Peyer's patch (tissue), 4 donors: ENCODE measurements around the gene CTSZ. TPM values are rescaled to one million over a fixed set of nuclear protein-coding genes. Genes with fewer than 3 reads are reported as not detected.

Experiments used
- DNase-seq, 3 donors: peaks; one replicate each; pipeline ENCODE4 v3.0.0-alpha.2; 2017 to 2019
- H3K27ac ChIP-seq, 4 donors: fragments of 200-600 bp; sonication (generic); one replicate each; pipeline ENCODE4 v1.5.1; 2016 to 2019
- H3K27me3 ChIP-seq, 2 donors: fragments of 200-600 bp; sonication (generic); one replicate each; pipeline ENCODE4 v1.5.1; 2019
- H3K36me3 ChIP-seq, 3 donors: fragments of 200-600 bp; sonication (generic); one replicate each; pipeline ENCODE4 v1.5.1; 2016 to 2019
- H3K4me1 ChIP-seq, 4 donors: fragments of 200-600 bp; sonication (generic); one replicate each; pipeline ENCODE4 v1.5.1; 2016 to 2019
- H3K4me3 ChIP-seq, 4 donors: fragments of 200-600 bp; sonication (generic); 1 replicate in 3 of 4; 2 replicates in 1 of 4; pipeline ENCODE4 v1.5.1; 2016 to 2019; ENCODE audit warnings: mild to moderate bottlenecking in 1 of 4
- H3K9me3 ChIP-seq, 4 donors: fragments of 200-600 bp; sonication (generic); one replicate each; pipeline ENCODE4 v1.5.1; 2016 to 2019; ENCODE audit warnings: mild to moderate bottlenecking in 1 of 4
- POLR2A ChIP-seq, 2 donors: fragments of 450-650 bp; IDR thresholded peaks; one replicate each; pipeline ENCODE4 v1.5.1; 2017; ENCODE audit warnings: antibody characterized with exemption in 2 of 2, mild to moderate bottlenecking in 2 of 2, moderate library complexity in 2 of 2
- total RNA-seq, 4 donors: library from RNA; depleted of rRNA; stranded (reverse); fragments of >200 nt; gene quantifications; one replicate each; pipeline ENCODE4 v1.1.0, GENCODE V29; 2016
- TF ChIP-seq, protein P1 (sequence below), 6 experiments: fragments of 450-650 bp in 4 of 6; fragments of 200-600 bp in 2 of 6; sonication (generic) in 1 of 6; IDR thresholded peaks; one replicate each; pipeline ENCODE4 v1.5.1; 2017 to 2019; ENCODE audit warnings: antibody characterized with exemption in 6 of 6, mild to moderate bottlenecking in 3 of 6, moderate library complexity in 1 of 6

Gene CTSZ
- total RNA-seq, 4 donors from 2014 or later = 78.4 to 310 (median 274) TPM

DNA sequence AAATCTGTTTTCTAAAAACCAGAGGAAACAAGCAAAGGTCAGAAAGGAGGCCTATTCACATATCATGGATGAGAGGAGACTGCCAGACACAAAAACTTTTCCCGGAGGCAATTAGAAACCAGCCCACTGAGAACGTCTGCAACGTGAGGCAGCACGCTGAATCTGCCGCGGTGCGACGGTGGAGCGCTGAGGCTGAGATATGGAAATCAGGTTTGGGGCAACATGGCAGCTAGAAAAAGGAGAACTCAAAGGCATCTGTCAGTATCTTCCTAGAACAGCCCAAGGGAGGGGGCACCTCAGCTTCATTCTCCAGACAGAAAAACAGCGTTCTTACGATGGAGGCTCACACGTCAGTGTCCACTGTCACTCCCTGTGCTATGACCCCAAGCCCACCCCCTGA lies 30.3 kb upstream of the CTSZ start:
- Histone ChIP-seq H3K4me1 (peaks cover 0 to 45% (median 5%) of the 10 kb centered on the region in 4 donors), H3K27me3 (no peaks in the 10 kb centered on the region), H3K36me3 (peaks cover 0 to 39% (median 0%) of the 10 kb centered on the region in 3 donors), H3K9me3 (no peaks in the 10 kb centered on the region), H3K4me3 (no peak overlapping the region), H3K27ac (no peak overlapping the region)
- TF ChIP-seq, protein P1, sequence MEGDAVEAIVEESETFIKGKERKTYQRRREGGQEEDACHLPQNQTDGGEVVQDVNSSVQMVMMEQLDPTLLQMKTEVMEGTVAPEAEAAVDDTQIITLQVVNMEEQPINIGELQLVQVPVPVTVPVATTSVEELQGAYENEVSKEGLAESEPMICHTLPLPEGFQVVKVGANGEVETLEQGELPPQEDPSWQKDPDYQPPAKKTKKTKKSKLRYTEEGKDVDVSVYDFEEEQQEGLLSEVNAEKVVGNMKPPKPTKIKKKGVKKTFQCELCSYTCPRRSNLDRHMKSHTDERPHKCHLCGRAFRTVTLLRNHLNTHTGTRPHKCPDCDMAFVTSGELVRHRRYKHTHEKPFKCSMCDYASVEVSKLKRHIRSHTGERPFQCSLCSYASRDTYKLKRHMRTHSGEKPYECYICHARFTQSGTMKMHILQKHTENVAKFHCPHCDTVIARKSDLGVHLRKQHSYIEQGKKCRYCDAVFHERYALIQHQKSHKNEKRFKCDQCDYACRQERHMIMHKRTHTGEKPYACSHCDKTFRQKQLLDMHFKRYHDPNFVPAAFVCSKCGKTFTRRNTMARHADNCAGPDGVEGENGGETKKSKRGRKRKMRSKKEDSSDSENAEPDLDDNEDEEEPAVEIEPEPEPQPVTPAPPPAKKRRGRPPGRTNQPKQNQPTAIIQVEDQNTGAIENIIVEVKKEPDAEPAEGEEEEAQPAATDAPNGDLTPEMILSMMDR (IDR thresholded peaks at IDR 0.05) = no peak
- TF ChIP-seq POLR2A (IDR thresholded peaks at IDR 0.05) = no peak
- no peak for DNase-seq

DNA sequence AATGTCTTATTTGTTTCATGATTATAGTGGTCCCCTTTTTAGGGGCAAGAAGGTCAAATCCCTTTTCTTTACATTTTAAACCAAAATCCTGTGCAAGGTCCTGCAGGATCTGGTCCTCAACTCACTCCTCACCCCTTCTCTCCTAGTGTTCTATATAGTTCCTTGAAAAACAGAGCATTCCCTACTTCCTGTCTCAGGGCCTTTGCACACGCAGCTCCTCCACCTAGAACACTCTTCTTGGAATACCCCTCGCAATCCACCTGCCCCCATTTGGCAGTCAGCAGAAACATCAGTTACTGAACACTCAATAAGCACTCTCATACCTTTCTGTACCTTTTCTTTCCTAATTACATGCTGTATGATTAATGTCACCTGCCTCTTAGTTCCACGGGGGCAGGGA lies 28.3 kb upstream of the CTSZ start:
- Histone ChIP-seq H3K36me3 (peaks cover 0 to 39% (median 0%) of the 10 kb centered on the region in 3 donors), H3K9me3 (no peaks in the 10 kb centered on the region), H3K4me1 (peaks cover 0 to 43% (median 3%) of the 10 kb centered on the region in 4 donors), H3K27me3 (no peaks in the 10 kb centered on the region), H3K27ac (no peak overlapping the region), H3K4me3 (no peak overlapping the region)
- no peak for DNase-seq
- no peak for TF ChIP-seq POLR2A (IDR thresholded peaks at IDR 0.05)
- TF ChIP-seq, protein P1 (IDR thresholded peaks at IDR 0.05) = no peak

DNA sequence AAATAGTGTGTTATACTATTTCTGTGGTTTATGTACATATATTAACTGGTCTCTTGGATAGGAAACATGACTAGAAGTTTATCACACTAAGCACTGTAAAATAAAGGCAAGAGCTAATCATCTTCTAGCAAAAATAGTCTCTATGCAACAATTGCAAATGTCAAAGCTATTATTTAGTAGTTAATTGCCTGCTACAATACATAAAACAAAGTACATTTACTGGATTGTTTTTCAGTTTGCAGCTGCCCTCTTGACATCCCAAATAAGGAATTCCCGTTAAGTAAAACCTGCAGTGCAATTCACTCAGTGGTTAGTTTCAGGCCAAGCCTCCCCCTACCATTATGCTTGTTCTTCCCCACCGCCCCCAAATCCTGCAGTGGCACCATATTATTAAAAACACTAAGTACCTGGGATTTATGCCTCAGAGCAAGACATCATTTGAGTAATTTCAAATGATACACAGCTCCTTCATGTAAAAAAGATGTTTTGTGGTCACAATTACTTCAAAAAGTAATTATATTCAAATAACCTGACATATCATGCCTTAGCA lies 26.6 kb upstream of the CTSZ start:
- Histone ChIP-seq H3K4me1 (peaks cover 0 to 43% (median 11%) of the 10 kb centered on the region in 4 donors), H3K9me3 (no peaks in the 10 kb centered on the region), H3K4me3 (no peak overlapping the region), H3K27me3 (no peaks in the 10 kb centered on the region), H3K36me3 (peaks cover 0 to 55% (median 0%) of the 10 kb centered on the region in 3 donors), H3K27ac (no peak overlapping the region)
- TF ChIP-seq POLR2A (IDR thresholded peaks at IDR 0.05) = no peak
- TF ChIP-seq, protein P1 (IDR thresholded peaks at IDR 0.05) = no peak
- DNase-seq = no peak

DNA sequence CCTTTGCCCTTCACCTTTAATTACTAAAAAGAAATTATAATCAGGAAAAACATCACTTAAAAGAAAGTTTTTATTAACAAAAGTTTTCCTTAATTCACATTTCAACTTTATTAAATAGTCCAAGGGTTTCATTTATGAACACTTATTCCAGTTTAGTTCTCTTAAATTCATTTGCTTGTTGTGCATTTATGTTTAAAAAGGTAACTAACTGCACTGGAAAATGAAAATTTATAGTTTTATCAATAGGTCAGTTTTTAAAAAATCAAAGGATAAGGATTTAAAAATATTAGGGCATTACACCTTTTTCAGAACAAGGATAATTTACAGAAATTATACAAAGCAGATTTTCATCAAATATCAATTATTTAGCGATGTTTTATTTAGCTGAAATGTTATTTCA lies 26.0 kb upstream of the CTSZ start:
- no peak for DNase-seq
- no peak for TF ChIP-seq POLR2A (IDR thresholded peaks at IDR 0.05)
- TF ChIP-seq, protein P1 (IDR thresholded peaks at IDR 0.05) = no peak
- no peaks in the 10 kb centered on the region for H3K9me3 ChIP-seq
- no peaks in the 10 kb centered on the region for H3K27me3 ChIP-seq
- H3K36me3 ChIP-seq = peaks cover 0 to 57% (median 0%) of the 10 kb centered on the region in 3 donors
- H3K27ac ChIP-seq = peak overlapping the region in 3 of 4 donors; percentile 87 to 95 (median 91)
- H3K4me3 ChIP-seq = peak overlapping the region in 3 of 4 donors; percentile 62 to 88 (median 77)
- peaks cover 0 to 42% (median 11%) of the 10 kb centered on the region in 4 donors for H3K4me1 ChIP-seq

DNA sequence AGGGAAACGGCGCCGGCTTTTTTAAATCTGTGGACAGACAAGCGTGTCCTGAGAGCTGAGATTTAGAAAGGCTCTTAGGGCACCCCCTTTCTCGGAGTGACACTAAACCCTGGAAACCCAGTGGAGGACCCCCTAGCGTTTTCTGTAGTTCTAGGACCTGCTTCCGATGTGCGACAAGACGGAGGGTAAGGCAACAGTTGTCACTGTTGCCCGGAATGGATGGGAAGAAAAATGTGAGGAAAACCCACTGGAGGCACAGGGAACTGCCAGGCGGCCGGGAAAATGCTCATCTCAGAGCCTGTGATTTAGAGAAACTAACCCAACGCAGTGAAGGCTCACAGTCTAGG lies 25.6 kb upstream of the CTSZ start:
- H3K4me3 ChIP-seq = peak overlapping the region; percentile 62 to 88 (median 76)
- no peaks in the 10 kb centered on the region for H3K27me3 ChIP-seq
- H3K36me3 ChIP-seq = peaks cover 0 to 55% (median 0%) of the 10 kb centered on the region in 3 donors
- H3K27ac ChIP-seq = peak overlapping the region; percentile 87 to 95 (median 92)
- peaks cover 0 to 41% (median 11%) of the 10 kb centered on the region in 4 donors for H3K4me1 ChIP-seq
- no peaks in the 10 kb centered on the region for H3K9me3 ChIP-seq
- TF ChIP-seq, protein P1 (IDR thresholded peaks at IDR 0.05) = peak in 2 of 6 experiments; percentile 34 to 38
- no peak for TF ChIP-seq POLR2A (IDR thresholded peaks at IDR 0.05)
- no peak for DNase-seq
